Measurements from ENCODE around the gene IGFL2. TPM values are rescaled to one million over a fixed set of nuclear protein-coding genes. Genes with fewer than 3 reads are reported as not detected.
A peak's percentile ranks its signal among the peaks of the same experiment; 100 is the strongest.
"Not testable (repeated sequence)": the region's sequence is repeated elsewhere in the genome, so short reads cannot be mapped to it uniquely, and the experiment has no call there.

IGFL2 gene
- total RNA-seq, 1 donor from 2014 or later: 0.55 TPM

DNA sequence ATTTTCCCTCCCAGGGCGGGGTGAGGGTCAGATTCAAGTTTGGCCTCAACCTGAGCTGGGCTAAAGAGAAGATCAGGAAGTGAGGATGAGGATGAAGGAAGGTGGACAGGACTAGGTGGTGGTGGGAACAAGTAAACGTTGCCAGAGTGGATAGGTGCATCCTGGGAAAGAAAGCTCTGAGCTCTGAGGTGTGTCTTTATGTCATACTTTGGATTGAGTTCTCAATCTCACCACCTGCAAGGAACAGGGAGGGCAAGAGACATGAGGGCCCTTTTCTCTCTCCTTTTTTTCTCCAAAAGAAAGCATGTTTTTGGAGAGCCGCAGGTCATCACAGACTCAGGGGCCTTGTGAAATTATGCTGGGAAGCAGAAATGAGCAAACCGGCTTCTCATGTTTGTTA lies 43.3 kb downstream of the IGFL2 start:
- DNase-seq (ENCODE audit: low spot score): no peak
- Mint-ChIP-seq H3K4me1 (ENCODE audit: low read depth) (peaks cover 22% of the 10 kb centered on the region), H3K27me3 (ENCODE audit: low read depth) (peaks cover 24% of the 10 kb centered on the region), H3K9me3 (ENCODE audit: low read depth) (no peaks in the 10 kb centered on the region), H3K36me3 (ENCODE audit: low read depth) (no peaks in the 10 kb centered on the region), H3K4me3 (ENCODE audit: unreplicated experiment) (no peak overlapping the region), H3K27ac (ENCODE audit: unreplicated experiment) (no peak overlapping the region)
- TF ChIP-seq, protein P1, sequence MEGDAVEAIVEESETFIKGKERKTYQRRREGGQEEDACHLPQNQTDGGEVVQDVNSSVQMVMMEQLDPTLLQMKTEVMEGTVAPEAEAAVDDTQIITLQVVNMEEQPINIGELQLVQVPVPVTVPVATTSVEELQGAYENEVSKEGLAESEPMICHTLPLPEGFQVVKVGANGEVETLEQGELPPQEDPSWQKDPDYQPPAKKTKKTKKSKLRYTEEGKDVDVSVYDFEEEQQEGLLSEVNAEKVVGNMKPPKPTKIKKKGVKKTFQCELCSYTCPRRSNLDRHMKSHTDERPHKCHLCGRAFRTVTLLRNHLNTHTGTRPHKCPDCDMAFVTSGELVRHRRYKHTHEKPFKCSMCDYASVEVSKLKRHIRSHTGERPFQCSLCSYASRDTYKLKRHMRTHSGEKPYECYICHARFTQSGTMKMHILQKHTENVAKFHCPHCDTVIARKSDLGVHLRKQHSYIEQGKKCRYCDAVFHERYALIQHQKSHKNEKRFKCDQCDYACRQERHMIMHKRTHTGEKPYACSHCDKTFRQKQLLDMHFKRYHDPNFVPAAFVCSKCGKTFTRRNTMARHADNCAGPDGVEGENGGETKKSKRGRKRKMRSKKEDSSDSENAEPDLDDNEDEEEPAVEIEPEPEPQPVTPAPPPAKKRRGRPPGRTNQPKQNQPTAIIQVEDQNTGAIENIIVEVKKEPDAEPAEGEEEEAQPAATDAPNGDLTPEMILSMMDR (IDR thresholded peaks at IDR 0.05): no peak

DNA sequence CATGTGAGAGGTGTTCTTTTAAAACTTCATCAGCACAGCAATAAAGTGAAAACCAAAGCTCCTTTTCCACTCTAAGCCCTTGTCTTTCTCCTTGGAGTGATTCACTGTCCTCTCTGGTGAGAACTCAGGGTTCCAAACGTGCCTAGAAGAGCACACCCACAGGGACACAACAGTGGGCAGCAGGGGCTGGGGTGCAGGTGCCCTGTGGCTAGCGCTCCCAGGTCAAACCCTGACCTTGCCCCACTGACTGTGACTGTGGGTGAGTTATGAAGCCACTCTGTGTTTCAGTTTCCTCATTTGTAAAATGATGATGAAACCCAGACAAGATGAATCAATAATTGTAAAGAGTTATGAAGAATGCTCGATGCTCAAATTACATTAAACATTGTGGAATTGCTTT lies 43.9 kb downstream of the IGFL2 start:
- no peaks in the 10 kb centered on the region for H3K36me3 Mint-ChIP-seq (ENCODE audit: low read depth)
- H3K4me3 Mint-ChIP-seq (ENCODE audit: unreplicated experiment): no peak overlapping the region
- TF ChIP-seq, protein P1 (IDR thresholded peaks at IDR 0.05): no peak
- no peak for DNase-seq (ENCODE audit: low spot score)
- peaks cover 22% of the 10 kb centered on the region for H3K4me1 Mint-ChIP-seq (ENCODE audit: low read depth)
- peak overlapping the region; percentile 61 for H3K27ac Mint-ChIP-seq (ENCODE audit: unreplicated experiment)
- no peaks in the 10 kb centered on the region for H3K9me3 Mint-ChIP-seq (ENCODE audit: low read depth)
- peaks cover 29% of the 10 kb centered on the region for H3K27me3 Mint-ChIP-seq (ENCODE audit: low read depth)

DNA sequence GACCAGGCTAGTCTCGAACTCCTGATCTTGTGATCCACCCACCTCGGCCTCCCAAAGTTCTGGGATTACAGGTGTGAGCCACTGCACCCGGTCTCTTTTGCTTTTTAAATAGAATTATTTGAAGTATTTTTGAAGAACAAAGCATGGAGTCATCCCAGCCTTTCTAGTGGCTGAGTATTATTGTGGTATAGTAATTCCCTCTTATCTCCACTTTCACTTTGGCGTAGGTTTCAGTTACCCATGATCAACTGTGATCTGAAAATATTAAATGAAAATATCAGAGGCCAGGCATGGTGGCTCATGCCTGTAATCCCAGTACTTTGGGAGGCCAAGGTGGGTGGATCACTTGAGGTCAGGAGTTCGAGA lies 44.6 kb downstream of the IGFL2 start:
- H3K27me3 Mint-ChIP-seq (ENCODE audit: low read depth): peaks cover 33% of the 10 kb centered on the region
- H3K4me3 Mint-ChIP-seq (ENCODE audit: unreplicated experiment): peak overlapping the region; percentile 16
- not testable (repeated sequence) for DNase-seq (ENCODE audit: low spot score); H3K9me3 Mint-ChIP-seq (ENCODE audit: low read depth); H3K36me3 Mint-ChIP-seq (ENCODE audit: low read depth)
- peak overlapping the region; percentile 95 for H3K27ac Mint-ChIP-seq (ENCODE audit: unreplicated experiment)
- H3K4me1 Mint-ChIP-seq (ENCODE audit: low read depth): peaks cover 22% of the 10 kb centered on the region

DNA sequence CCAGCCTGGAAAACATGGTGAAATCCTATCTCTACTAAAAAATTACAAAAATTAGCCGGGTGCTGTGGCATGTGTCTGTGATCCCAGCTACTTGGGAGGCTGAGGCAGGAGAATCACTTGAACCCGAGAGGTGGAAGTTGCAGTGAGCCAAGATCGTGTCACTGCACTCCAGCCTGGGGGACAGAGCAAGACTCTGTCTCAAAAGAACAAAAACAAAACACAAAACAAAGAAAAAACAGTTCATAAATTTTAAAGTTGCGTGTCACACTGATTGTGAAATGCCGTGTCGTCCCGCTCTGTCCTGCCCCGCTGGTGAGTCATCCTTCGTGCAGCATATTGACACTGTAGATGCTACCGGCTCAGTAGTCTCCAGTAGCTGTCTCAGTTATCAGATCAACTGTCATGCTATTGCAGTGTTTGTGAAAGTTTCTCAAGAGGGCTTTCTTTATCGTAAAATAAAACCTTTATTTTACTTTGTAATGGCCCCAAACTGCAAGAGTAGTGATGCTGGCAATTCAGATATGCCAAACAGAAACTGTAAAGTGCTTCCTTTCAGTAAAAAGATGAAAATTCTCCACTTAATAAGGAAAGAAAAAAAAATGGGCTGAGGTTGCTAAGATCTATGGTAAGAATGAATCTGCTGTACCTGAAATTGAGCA lies 45.1 kb downstream of the IGFL2 start:
- H3K4me1 Mint-ChIP-seq (ENCODE audit: low read depth): peaks cover 22% of the 10 kb centered on the region
- TF ChIP-seq, protein P1 (IDR thresholded peaks at IDR 0.05): peak; percentile 18
- peak overlapping the region; percentile 16 for H3K4me3 Mint-ChIP-seq (ENCODE audit: unreplicated experiment)
- peak overlapping the region; percentile 95 for H3K27ac Mint-ChIP-seq (ENCODE audit: unreplicated experiment)
- H3K27me3 Mint-ChIP-seq (ENCODE audit: low read depth): peaks cover 32% of the 10 kb centered on the region
- DNase-seq (ENCODE audit: low spot score): no peak
- H3K9me3 Mint-ChIP-seq (ENCODE audit: low read depth): no peaks in the 10 kb centered on the region
- no peaks in the 10 kb centered on the region for H3K36me3 Mint-ChIP-seq (ENCODE audit: low read depth)

DNA sequence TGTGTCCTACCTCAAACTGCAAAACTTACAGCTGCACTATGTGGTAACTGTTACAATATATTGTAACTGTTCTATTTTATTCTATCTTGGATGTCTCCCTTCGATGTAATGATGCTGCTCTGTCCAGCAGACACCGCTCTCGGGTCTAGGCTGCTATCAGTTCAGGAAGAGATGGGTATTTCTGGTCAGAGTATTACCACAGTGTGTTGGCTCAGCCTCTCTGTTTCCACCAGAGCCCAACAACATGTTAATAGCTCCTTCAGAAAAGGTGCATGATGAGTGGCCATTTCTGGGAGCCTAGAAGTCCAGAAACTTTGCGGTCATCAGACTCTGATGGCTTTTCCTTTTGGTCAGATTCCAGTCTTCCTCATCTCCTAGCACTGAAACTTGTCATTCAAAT lies 45.6 kb downstream of the IGFL2 start:
- peak overlapping the region; percentile 58 for H3K27ac Mint-ChIP-seq (ENCODE audit: unreplicated experiment)

More for the DNA sequence above, 45.6 kb downstream of the IGFL2 start:
- Mint-ChIP-seq H3K9me3 (ENCODE audit: low read depth) (no peaks in the 10 kb centered on the region), H3K27me3 (ENCODE audit: low read depth) (peaks cover 26% of the 10 kb centered on the region), H3K4me3 (ENCODE audit: unreplicated experiment) (no peak overlapping the region), H3K36me3 (ENCODE audit: low read depth) (no peaks in the 10 kb centered on the region), H3K4me1 (ENCODE audit: low read depth) (peaks cover 28% of the 10 kb centered on the region)
- TF ChIP-seq, protein P1 (IDR thresholded peaks at IDR 0.05): no peak
- no peak for DNase-seq (ENCODE audit: low spot score)
